GM08714 (cell line): ENCODE data around the gene PODXL2.

ENCODE experiments used
- H3K4me3 ChIP-seq: fragments of 200-500 bp; sonication (Bioruptor generic); 2 replicates; pipeline ENCODE4 v1.5.1; 2014; ENCODE audit warnings: mild to moderate bottlenecking, low read length, inconsistent platforms
- ZNF274 ChIP-seq: IDR thresholded peaks from 2 replicates; pipeline ENCODE4 v1.6.1; 2012; ENCODE audit warnings: mild to moderate bottlenecking, low read depth, low read length

PODXL2 gene

GRCh38 chr3:127612966-127613365 lies 16.0 kb upstream of the PODXL2 start:
- no peak for TF ChIP-seq ZNF274
- H3K4me3 ChIP-seq, result no peak overlapping the region

GRCh38 chr3:127613406-127613805 lies 15.6 kb upstream of the PODXL2 start:
- no peak overlapping the region for H3K4me3 ChIP-seq
- no peak for TF ChIP-seq ZNF274

GRCh38 chr3:127614928-127615589 lies 13.9 kb upstream of the PODXL2 start:
- TF ChIP-seq ZNF274, result no peak
- H3K4me3 ChIP-seq, result no peak overlapping the region

- no peak for TF ChIP-seq ZNF274
Measured at GRCh38 chr3:127615631-127616305, 13.2 kb upstream of the PODXL2 start.

GRCh38 chr3:127616836-127617605 lies 12.0 kb upstream of the PODXL2 start:
- no peak for TF ChIP-seq ZNF274
- no peak overlapping the region for H3K4me3 ChIP-seq

More at GRCh38 chr3:127615631-127616305, 13.2 kb upstream of the PODXL2 start:
- H3K4me3 ChIP-seq, result no peak overlapping the region

- no peak for TF ChIP-seq ZNF274
- H3K4me3 ChIP-seq, result no peak overlapping the region
Measured at GRCh38 chr3:127618891-127619290, 10.1 kb upstream of the PODXL2 start.

- H3K4me3 ChIP-seq, result no peak overlapping the region
- no peak for TF ChIP-seq ZNF274
Measured at GRCh38 chr3:127620637-127621375, 8.2 kb upstream of the PODXL2 start.

GRCh38 chr3:127622031-127622430 lies 7.0 kb upstream of the PODXL2 start:
- no peak for TF ChIP-seq ZNF274
- H3K4me3 ChIP-seq, result no peak overlapping the region

GRCh38 chr3:127622772-127623576 lies 6.0 kb upstream of the PODXL2 start:
- H3K4me3 ChIP-seq, result no peak overlapping the region
- no peak for TF ChIP-seq ZNF274

GRCh38 chr3:127624063-127624462 lies 4.9 kb upstream of the PODXL2 start:
- no peak overlapping the region for H3K4me3 ChIP-seq
- TF ChIP-seq ZNF274, result no peak

- TF ChIP-seq ZNF274, result no peak
- no peak overlapping the region for H3K4me3 ChIP-seq
Measured at GRCh38 chr3:127625821-127626220, 3.2 kb upstream of the PODXL2 start.

- no peak for TF ChIP-seq ZNF274
Measured at GRCh38 chr3:127628426-127628787, 578 bp upstream of the PODXL2 start.

More at GRCh38 chr3:127628426-127628787, 578 bp upstream of the PODXL2 start:
- no peak overlapping the region for H3K4me3 ChIP-seq
